Sigmoid colon (tissue), 4 donors: Measurements from ENCODE around the gene NXPH2.

Experiments used
- POLR2A ChIP-seq, 2 donors: fragments of 450-650 bp; IDR thresholded peaks; one replicate each; pipeline ENCODE4 v1.6.1; 2016; ENCODE audit warnings: antibody characterized with exemption in 2 of 2, mild to moderate bottlenecking in 2 of 2, moderate library complexity in 2 of 2
- POLR2AphosphoS5 ChIP-seq, 4 donors: sonication (generic); formaldehyde crosslinking; IDR thresholded peaks; one replicate each; pipeline ENCODE4 v1.6.1; 2017; ENCODE audit warnings: antibody characterized with exemption in 4 of 4
- TF ChIP-seq, protein P1 (sequence below), 4 experiments: fragments of 450-650 bp in 3 of 4; fragments of 200-600 bp in 1 of 4; IDR thresholded peaks; one replicate each; pipeline ENCODE4 v1.5.1; 2016 to 2019; ENCODE audit warnings: antibody characterized with exemption in 4 of 4, mild to moderate bottlenecking in 3 of 4, moderate library complexity in 2 of 4

DNA sequence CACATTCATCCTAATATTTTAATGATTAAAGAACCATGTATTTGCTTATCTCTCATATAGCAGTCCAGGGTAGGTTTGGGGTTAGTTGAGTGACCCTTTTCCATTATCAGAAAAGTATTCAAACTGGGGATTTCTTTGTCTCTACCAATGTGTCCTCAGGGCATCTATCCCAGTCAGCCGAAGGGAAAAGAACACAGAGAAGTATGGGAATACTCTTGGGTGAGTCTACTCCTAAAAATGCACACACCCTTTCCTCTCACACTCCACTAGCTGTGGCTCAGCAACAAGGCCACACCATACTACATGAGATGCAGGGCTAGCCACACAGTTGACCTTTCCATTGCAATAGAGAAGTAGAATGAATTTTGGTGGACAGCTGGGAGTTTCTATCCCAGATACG, 114.3 kb downstream of the NXPH2 start:
- TF ChIP-seq, protein P1, sequence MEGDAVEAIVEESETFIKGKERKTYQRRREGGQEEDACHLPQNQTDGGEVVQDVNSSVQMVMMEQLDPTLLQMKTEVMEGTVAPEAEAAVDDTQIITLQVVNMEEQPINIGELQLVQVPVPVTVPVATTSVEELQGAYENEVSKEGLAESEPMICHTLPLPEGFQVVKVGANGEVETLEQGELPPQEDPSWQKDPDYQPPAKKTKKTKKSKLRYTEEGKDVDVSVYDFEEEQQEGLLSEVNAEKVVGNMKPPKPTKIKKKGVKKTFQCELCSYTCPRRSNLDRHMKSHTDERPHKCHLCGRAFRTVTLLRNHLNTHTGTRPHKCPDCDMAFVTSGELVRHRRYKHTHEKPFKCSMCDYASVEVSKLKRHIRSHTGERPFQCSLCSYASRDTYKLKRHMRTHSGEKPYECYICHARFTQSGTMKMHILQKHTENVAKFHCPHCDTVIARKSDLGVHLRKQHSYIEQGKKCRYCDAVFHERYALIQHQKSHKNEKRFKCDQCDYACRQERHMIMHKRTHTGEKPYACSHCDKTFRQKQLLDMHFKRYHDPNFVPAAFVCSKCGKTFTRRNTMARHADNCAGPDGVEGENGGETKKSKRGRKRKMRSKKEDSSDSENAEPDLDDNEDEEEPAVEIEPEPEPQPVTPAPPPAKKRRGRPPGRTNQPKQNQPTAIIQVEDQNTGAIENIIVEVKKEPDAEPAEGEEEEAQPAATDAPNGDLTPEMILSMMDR (IDR thresholded peaks at IDR 0.05): no peak
- no peak for TF ChIP-seq POLR2A (IDR thresholded peaks at IDR 0.05)
- no peak for TF ChIP-seq POLR2AphosphoS5 (IDR thresholded peaks at IDR 0.05)
